NCI-H2081 treated with DMSO at 0.1 percent for 48 hours (cell line): ENCODE results near the gene ARHGAP26.

Experiments used
- DNase-seq: peaks from one replicate; lab custom pipeline; 2025; lab: John Stamatoyannopoulos, UW

The ARHGAP26 gene

GRCh38 chr5:143206196-143207053, 436.2 kb downstream of the ARHGAP26 start:
- DNase-seq: no peak

GRCh38 chr5:143207058-143207457, 436.9 kb downstream of the ARHGAP26 start:
- DNase-seq: no peak

GRCh38 chr5:143207563-143208364, 437.6 kb downstream of the ARHGAP26 start:
- no peak for DNase-seq

- DNase-seq: no peak
Measured at GRCh38 chr5:143208365-143208641, 438.1 kb downstream of the ARHGAP26 start.

GRCh38 chr5:143208781-143209510, 438.8 kb downstream of the ARHGAP26 start:
- no peak for DNase-seq

GRCh38 chr5:143209881-143210395, 439.8 kb downstream of the ARHGAP26 start:
- no peak for DNase-seq

GRCh38 chr5:143210576-143210975, 440.4 kb downstream of the ARHGAP26 start:
- no peak for DNase-seq

GRCh38 chr5:143212261-143212660, 442.1 kb downstream of the ARHGAP26 start:
- no peak for DNase-seq

- no peak for DNase-seq
Measured at GRCh38 chr5:143213231-143213850, 443.2 kb downstream of the ARHGAP26 start.

GRCh38 chr5:143213851-143214363, 443.7 kb downstream of the ARHGAP26 start:
- no peak for DNase-seq

- no peak for DNase-seq
Measured at GRCh38 chr5:143214458-143214857, 444.3 kb downstream of the ARHGAP26 start.

GRCh38 chr5:143214890-143215289, 444.7 kb downstream of the ARHGAP26 start:
- DNase-seq: no peak

GRCh38 chr5:143215690-143216089, 445.5 kb downstream of the ARHGAP26 start:
- DNase-seq: no peak

- DNase-seq: no peak
Measured at GRCh38 chr5:143216211-143216610, 446.0 kb downstream of the ARHGAP26 start.

- no peak for DNase-seq
Measured at GRCh38 chr5:143217065-143217803, 447.1 kb downstream of the ARHGAP26 start.

- no peak for DNase-seq
Measured at GRCh38 chr5:143217804-143218160, 447.6 kb downstream of the ARHGAP26 start.

- no peak for DNase-seq
Measured at GRCh38 chr5:143218517-143219170, 448.5 kb downstream of the ARHGAP26 start.

GRCh38 chr5:143219696-143220095, 449.5 kb downstream of the ARHGAP26 start:
- no peak for DNase-seq

GRCh38 chr5:143220748-143221251, 450.6 kb downstream of the ARHGAP26 start:
- DNase-seq: no peak
